Measurements from ENCODE around the gene OSBPL5.
"Not testable (repeated sequence)": the region's sequence is repeated elsewhere in the genome, so short reads cannot be mapped to it uniquely, and the experiment has no call there.

Gene OSBPL5

DNA sequence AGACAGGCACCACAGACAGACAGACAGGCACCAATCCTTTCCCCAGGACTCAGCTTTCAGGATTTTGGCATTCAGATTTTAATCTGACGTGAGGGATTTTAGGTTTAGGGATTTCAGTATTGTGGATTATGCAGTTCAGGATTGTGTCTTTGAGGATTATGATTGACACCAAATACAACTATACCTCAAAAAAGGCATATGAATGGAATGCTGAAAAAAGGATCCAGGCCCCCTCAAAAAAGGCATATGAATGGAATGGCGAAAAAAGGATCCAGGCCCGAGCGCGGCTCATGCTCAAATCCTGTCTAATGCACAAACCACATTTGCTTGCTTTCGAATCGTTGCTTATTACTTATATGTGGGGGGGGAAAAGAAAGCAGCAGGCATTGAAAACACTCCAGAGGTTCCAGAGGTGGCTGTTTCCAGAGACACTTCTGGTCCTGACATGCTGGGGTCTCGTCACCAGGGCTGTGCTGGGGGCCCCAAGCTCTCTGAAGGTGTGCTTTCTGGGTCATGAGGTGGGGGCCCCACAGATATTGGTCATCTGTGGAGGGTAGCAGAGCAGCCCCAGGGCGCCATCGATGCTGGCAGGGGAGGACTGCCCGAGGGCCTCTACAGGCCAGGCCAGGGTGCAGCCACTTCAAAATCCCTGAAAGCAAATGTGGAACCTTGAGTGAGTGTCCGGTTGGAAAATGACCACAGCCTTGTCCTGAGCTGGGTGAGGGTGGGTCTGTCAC is 16.8 kb upstream of the OSBPL5 start:
- DNase-seq, result no peak

DNA sequence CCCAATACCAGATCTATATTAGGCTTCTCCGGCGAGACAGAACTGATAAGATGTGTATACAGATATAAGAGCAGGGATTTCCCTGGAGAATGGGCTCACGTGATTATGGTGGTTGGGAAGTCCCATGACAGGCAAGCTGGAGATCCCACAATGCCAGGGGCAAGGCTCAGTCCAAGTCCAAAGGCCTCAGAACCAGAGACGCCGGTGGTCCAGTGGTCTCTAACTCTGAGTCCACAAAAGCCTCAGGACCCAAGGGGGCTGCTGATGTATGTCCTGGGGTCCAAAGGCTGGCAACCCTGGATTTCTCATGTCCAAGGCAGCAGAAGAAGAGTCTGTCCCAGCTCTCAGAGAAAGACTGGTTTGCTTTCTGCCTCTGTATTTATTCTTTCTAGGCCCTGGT is 15.8 kb upstream of the OSBPL5 start:
- no peak for DNase-seq

DNA sequence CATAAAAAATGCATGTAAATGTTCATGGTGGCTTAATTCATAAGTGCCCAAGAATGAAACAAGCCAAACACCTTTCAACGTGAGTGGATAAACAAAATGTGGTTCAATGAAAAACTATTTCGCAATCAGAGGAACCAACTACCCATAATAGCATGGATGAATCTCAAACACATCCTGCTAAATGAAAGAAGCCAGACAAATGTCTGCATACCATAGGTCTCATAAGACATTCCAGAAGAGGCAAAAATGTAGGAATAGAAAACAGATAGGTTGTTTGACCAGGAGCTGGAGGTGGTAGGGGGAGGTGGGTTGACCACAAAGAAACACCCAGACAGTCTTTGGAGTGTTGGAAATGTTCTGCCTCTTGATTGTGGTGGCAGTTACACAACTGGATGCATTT is 13.2 kb upstream of the OSBPL5 start:
- DNase-seq, result no peak

GRCh38 chr11:3177931-3178330 is 12.8 kb upstream of the OSBPL5 start:
- no peak for DNase-seq

- DNase-seq, result no peak
Observed at GRCh38 chr11:3176487-3176886, 11.4 kb upstream of the OSBPL5 start.

DNA sequence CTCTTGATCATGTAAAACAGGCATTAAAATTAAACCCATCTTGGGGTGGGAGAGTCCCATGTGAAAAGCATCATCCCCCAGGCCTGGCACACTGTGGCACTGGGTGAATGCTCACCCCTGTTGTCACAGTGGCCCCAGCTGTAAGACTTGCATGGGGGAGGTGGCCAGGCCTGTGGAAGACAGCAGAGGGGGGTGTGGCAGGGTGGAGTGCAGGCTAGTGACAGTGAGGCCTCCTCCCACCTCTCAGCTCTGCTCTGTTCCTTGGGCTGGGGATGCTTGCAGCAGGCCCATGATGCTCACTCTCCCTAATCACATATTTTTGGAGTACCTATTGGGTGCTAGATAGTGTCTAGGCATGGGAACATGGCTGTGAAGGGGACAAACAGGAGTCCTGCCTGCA is 10.1 kb upstream of the OSBPL5 start:
- DNase-seq, result no peak

DNA sequence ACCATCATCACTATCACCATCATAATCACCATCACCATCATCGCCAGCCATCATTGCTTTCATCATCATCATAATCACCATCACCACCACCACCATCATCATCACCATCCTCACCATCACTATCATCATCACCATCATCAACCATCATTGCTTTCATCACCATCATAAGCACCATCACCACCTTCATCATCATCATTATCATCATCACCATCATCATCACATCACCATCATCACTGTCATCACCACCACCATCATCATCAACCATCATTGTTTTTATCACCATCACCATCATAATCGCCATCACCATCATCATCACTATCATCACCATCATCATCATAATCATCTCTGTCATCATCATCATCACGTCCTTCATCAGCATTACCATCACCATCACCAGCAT is 9.3 kb upstream of the OSBPL5 start:
- no peak for DNase-seq

DNA sequence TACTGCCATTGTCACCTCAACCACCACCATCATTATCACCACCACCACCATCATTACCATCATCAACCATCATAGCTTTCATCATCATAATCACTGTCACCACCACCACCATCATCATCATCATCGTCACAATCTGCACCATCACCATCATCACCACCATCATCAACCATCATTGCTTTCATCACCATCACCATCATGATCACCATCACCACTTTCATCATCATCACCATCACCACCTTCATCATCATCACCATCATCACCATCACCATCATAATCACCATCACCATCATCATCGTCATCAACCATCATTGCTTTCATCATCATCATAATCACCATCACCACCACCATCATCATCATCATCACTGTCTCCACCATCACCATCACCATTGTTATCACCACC is 8.7 kb upstream of the OSBPL5 start:
- no peak for DNase-seq

GRCh38 chr11:3171931-3172560 is 6.9 kb upstream of the OSBPL5 start:
- DNase-seq, result no peak

DNA sequence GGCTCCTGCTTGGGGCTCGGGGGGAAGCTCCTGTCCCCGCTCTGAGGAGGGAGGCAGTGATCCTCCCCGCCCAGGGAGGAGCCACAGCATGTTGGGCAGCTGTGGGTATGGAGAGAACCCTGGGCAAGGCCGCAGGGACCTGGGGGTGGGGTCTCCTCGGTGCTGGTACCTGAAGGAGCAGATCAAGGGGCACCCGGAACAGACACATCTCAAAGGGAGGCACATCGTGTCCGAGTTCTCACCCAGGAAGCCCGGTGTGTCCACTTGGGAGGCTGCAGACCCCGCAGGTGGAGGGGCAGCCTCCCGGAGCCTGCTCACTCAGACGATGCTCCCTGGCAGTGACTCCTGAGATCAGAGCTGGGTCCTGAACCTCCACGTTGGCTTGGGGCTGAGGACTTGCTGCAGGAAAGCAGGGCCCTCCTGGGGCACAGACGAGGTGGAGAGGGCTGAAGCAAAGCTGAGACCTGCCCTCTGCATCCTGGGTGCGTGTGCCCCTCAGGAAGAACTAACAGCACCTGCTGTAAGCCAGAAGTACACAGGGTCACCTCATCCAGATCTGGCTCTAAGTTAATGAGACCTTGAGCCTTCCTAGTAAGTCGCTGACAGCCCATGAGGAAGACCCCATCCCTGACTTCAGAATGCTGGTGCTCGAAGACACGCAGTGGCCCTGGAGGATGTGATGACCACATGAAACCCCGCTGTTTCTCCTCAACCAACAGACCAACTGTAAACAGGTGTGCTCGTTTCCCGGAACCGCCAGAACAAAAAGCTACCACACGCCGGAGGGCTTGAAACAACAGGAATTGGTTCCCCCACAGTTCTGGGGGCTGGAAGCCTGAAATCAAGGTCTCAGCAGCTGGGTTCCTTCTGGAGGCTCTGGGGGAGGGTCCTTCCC is 5.9 kb upstream of the OSBPL5 start:
- DNase-seq, result peak; percentile 14

DNA sequence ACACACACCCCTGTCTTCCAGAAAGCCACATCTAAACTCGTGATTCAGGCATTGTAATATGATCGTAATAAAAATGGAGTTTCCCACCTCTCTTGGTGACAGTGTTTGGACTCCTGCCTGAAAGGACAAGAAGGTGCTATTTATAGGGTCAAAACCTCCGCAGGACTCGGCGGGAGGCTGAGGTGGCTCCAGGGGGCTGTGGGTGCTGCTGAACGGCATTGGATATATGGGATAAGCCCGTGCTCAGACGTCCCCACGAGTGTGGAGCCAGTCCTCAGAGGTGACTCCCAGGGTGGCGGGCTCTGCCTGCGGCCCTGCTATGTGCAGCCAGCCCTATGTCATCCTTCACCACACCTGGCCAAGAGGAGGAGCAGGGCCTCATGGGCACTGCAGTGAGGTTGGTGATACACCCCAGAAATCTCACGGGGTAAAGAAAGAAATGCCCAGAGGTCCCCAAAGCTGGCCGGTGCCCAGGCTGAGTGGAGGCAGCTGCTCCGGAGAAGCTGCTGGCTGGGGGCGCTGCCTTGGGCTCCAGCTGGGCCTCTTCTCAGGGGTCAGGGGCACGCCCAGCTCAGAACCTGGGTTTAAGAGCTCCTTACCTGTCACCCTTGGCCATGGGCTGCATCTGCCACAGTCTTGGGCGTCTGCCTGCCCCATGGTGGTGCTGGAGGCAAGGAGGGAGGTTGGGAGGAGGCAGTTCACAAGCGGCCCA is 5.1 kb upstream of the OSBPL5 start:
- DNase-seq, result no peak

GRCh38 chr11:3169255-3170043 is 4.3 kb upstream of the OSBPL5 start:
- DNase-seq, result peak; percentile 21

- DNase-seq, result not testable (repeated sequence)
Observed at GRCh38 chr11:3168742-3169254, 3.7 kb upstream of the OSBPL5 start.

DNA sequence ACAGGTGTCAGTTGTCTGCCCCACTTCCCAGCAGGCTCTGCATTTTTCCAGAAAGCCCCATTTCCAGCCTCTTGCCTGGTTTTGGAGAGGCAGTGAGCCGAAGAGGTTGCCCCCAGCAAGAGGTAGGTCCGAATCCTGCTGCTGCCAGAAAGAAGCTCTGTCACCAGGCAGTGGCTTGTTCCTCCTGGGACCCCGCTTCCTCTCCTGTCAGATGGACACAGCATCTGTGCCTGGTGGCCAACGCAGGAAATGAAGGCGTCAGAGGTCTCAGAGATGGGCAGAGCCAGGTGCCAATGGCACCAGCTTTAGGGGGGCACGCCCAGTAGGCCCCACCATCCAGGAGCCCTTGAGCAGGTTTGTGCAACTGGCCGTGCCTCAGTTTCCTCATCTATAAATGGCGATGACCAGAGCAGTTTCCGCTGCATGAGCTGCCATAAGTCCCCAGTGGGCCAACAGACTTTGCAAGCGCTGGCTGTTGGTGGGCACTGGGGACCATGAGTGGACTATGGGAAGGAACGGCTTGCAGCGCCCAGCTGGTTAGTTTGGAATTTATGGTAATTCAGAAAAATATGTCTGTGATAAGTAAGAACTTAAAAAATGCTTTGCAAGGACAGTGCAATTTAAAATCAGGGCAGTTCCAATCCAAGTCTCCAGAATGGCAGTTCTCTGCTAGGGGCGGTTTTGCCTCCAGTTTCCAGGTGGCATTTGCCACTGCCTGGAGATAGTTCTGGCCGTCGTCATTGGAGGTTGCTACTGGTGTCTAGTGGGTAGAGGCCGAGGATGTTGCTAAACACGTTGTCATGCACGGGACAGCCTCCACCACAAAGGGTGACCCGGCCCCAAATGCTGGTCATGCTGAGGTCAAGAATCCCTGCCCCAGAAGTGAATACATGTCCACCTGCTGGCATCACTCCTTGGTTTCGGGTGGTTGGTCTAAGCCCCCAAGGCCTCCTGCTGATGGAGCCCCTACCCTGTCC is 2.3 kb upstream of the OSBPL5 start:
- no peak for DNase-seq

DNA sequence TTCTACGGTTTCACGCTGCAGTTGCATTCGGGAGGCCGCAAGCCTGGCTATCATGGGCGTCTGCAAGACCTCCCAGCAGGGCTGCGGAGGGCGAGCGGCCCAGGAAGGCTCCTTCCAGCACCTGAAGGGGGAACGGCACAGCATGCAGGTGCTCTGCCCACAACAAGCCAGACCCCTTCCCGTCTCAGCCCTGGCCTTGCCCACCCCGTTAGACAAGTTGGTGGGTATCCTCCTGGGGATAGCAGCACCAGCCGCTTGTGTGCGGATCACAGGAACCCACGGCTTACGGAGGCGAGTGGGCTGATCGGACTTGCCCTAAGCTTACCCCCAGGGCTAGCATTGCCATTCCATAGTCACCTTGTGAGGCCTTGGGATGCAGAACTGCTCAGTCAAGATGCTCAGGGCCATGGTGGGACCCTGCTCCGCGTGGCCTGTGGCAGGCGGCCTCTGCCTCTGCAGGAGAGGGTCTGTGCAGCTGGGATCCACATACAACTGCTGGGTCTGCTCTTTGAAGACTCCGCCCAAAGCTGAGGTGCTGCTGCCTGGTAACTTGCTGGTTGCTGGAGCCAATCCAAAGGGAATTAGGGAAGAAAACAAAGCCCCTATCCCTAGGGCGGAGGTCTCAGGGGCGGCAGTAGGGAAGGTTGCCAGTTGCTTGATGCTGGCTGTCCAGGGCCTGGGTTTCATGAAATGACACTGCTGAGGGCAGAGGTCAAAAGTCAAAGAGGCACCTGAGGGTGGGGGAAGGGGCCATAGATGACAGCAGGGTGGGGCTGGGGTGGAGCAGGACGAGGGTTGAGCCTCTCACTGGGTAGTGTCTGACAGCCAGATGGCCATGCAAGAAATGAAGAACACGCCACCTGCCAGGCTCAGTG is 1.4 kb upstream of the OSBPL5 start:
- DNase-seq, result no peak

- DNase-seq, result no peak
Observed at GRCh38 chr11:3165916-3166267, 782 bp upstream of the OSBPL5 start.

DNA sequence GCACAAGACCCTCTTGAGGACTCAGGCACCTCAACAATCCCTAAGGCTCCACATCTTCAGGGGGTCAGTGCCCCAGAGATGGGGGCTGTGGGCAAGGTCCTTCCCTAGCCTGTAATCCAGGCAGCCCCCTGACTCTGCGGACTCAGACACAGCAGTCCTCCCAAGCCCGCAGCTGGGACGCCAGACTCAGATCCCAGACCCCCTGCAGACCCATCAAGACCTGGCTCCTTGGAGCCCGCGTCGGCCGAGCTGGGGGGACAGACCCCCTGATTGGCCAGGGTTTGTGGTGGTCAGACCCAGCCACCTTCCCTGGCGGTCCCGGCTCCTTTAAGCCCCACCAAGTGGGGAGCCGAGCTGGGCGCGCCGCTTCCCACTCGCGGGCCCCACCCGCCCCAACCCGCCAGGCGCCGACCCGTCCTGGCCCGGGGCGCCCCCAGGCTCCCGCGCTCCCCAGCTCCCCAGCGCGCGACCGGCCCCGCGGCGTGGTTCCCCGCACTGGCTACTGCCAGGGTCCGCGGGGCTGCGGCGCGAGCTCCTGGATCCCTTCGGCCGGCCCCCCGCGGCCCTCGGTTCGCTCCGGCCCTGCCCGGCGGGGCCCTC is 458 bp downstream of the OSBPL5 start:
- DNase-seq, result no peak

DNA sequence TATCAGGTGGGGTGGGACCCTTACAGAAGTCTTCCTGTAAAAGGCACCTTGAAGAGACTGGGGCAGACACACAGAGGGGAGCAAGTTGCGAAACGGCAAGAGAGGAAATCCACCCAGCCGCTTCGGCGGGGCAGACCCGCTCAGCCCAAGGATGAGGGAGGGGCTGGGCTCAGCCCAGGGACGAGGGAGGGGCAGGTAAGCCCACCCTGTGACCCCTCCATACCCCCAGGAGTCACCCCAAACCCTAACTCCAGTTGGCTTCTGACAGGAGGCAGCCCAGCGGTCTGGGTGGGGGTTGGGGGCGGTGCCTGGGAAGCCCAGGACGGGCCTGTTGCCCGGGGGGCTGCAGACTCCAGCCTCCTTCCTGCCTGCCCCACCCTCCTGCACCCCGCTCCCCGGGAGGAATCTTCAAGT is 965 bp downstream of the OSBPL5 start:
- DNase-seq, result peak; percentile 6

- DNase-seq, result peak; percentile 9
Observed at GRCh38 chr11:3163241-3163981, 1.7 kb downstream of the OSBPL5 start.
